GM21619 (cell line): ENCODE measurements around the gene UBQLN1.
"Not testable (repeated sequence)": the region's sequence is repeated elsewhere in the genome, so short reads cannot be mapped to it uniquely, and the experiment has no call there.

Experiments used
- ATAC-seq: cut with Tn5 transposase; IDR thresholded peaks from one replicate; pipeline ENCODE4 v1.9.1; 2021; ENCODE audit not compliant: unreplicated experiment

The UBQLN1 gene

DNA sequence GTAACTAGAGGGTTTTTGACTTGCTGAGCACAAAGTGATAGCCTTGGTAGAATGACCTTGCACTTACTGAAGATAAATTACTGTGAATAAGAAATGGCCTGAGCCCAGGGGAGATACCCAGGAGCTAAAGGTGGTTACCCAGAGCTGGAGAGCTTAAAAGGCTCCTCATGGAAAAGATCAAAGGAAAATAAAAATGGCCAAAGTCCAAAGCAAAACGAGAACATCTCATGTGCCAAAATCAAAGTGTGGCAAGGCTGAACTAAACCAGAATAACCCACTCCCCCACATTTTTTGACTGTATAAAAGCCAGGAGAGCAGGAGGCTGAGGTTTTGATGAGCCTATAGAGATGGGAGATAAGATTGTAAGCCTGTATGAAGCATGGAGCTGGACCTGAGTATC lies 70.4 kb downstream of the UBQLN1 start:
- ATAC-seq, result no peak

DNA sequence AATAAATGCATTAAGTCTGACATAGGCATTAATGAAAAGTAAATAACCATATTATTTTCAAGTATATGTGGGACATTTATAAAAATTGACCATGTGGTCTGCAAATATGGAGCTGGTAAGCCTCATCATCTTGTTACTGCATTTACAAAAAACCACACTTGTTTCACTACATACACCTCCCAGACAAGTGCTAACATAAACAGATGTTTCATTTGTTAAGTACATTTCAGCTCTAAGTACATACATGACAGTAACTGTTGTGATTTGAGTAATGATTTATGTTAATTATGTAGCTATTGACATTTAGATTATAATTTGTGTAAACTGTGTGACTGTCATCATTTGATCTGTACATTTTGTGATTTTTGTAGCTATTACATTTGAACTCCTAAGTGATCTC lies 70.9 kb downstream of the UBQLN1 start:
- no peak for ATAC-seq

DNA sequence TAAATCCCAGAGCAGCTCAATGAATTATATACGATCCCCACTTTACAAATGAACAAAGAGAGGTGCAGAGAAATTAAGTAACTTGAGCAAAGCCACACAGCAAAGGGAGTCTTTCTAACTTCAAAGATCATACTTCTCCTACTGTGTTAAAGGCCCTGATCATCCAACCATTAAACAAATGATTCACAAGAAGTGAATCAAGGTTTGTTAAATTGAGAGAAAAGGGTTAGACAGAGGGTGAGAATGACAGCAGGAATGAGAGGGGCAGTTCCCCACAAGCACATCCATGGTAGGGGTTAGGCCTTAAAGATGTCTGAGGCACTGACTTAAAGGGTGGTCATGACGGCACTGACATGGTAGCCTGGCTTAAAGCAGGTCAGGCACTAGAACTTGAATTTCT lies 74.1 kb downstream of the UBQLN1 start:
- ATAC-seq, result no peak

GRCh38 chr9:83633255-83633654 lies 74.5 kb downstream of the UBQLN1 start:
- ATAC-seq, result peak; percentile 57

GRCh38 chr9:83630938-83631457 lies 76.8 kb downstream of the UBQLN1 start:
- ATAC-seq, result no peak

DNA sequence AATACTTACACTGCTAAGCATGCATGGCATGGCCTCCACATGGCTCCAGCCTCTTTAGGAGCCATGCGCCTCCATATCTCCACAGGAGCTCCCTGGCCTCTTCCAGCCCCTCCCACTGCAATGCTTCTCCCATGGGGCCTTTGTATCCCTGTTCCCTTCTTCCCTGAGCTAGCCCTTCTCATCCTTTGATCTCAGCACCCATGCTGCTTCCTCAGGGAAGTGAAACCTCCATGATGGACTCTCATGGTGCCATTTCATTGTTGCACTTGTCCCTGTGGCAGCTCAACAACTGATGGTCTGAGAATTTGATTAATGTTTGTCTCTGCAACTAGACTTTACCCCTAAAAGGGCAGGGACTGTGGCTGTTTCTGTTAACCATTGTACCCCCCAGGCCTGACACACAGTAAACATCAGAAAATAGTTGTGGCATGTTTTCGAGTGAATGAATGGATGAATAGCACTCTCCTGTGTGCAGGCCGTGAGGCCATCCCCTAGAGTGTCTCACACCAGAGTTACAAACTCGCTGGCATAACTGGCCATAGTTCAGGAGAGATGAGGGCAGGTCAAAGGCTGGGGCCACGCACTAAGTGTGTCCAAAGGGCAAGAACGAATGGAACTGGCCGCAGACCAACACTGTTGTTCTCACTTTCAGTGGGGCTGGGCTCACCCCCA lies 78.2 kb downstream of the UBQLN1 start:
- ATAC-seq, result no peak

GRCh38 chr9:83628540-83628939 lies 79.2 kb downstream of the UBQLN1 start:
- ATAC-seq, result no peak

- no peak for ATAC-seq
Measured at GRCh38 chr9:83625178-83625577, 82.6 kb downstream of the UBQLN1 start.

DNA sequence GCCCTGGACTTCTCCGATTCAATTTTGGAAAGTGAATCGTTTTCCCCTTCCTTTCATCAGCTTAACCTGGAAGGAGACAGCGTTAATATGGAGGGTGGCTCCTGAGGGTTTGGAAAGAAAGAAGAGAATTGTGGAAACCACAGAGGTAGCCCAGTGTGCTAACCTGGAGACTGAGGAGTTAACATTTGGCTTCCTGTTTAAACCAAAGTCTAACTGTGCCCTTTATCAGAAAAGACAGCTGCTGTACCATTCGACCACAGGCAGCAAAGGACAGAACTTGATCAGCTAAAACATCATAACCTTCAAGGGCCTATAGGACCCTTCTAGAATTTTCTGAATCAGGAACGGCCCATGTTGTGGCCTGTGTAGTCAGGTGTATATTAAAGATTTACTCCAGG lies 84.1 kb downstream of the UBQLN1 start:
- ATAC-seq, result peak; percentile 31

GRCh38 chr9:83622939-83623678 lies 84.6 kb downstream of the UBQLN1 start, which contains the start of gene IDNK:
Gene IDNK, plus strand, starts transcription at chr9:83623143. Its CDS starts 29 bp downstream, at chr9:83623172.
- peak; percentile 76 for ATAC-seq

DNA sequence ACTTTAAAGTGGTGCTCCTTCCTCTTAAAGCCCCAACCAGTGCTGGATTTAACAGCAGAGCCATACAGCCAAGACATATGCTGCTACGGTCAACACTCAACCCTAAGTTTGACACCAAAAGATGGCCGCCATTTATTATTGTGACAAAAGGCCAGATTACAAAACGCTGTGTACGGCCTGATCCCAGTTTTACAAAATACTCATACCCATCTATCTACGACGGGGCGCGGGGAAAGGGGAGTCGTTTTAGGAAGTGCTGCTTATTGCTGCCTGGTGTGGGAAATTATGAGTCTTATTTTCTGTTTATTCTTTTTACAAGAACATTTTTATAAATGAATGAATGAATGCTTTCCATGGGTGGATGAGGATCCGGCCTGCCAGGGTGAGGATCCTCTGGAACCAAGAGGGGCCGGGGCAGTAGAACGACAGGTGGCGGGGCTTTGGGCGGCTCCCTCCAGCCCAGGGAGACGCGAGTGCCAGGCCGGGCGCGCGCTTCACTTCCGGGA lies 85.3 kb downstream of the UBQLN1 start:
- peak; percentile 45 for ATAC-seq

DNA sequence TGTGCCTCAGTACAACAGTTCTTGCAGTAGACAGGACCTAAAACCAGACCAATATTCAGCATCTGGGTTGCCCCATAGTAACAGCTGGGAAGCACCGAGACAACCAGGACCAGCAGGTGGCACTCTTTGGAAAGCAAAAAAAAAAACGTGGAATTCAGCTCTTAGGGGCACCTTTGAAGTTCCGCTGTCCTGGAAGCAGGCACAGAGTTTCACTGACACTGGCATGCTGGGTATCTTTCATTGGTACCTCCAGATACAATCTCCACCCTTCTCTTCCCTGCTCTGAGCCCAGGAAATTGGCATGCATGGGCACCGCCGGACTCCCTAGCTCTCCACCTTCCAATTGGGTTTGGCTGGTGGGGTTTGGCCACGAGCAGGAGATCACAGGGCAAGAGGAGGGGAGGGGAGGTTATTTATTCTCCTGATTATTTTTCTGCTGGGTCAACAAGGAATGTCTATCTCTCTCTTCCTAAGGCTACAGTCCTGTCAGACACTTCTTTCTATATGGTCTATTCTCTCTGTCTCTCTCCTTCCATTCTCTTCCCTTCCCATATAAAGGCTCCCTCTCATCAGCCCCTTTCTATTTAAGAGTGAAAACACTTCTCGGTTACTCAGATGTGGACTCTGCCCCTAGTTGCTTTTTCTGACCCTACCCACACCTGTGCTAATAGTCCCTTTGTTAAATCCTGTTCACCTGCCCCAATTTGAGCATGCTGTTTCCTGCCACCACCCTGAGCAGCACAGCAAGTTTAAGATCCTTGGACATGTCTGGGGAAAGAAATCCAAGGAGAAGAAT lies 86.7 kb downstream of the UBQLN1 start:
- no peak for ATAC-seq

DNA sequence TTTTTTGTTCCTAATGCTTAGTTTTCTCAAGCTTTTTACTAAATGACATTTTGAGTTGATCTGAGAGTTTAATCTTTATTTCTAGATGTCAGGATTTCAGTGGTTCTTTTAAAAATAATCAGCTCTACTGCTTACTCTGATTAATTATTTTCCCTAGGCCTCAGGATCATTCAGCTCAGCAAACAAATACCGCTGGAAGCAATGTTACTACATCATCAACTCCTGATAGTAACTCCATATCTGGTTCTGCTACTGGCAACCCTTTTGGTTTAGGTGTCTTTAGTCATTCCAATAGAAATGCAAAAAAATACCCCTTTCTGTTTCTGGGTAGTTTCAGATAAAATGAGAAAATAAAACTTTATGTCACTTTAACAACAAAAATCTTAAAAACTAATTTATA lies 90.5 kb downstream of the UBQLN1 start:
- ATAC-seq, result no peak

GRCh38 chr9:83613298-83613697 lies 94.5 kb downstream of the UBQLN1 start:
- ATAC-seq, result not testable (repeated sequence)
